Hematopoietic multipotent progenitor cell treated with erythropoietin and hydrocortisone succinate and interleukin-3 and kit ligand, for 4 days (in vitro differentiated cells): Measurements from ENCODE around the gene CLTRN.
A peak's percentile ranks its signal among the peaks of the same experiment; 100 is the strongest.
"Not testable (repeated sequence)": the region's sequence is repeated elsewhere in the genome, so short reads cannot be mapped to it uniquely, and the experiment has no call there.

Experiments
- DNase-seq: peaks from one replicate; pipeline ENCODE4 v3.0.0-alpha.2; 2015

CLTRN gene

DNA sequence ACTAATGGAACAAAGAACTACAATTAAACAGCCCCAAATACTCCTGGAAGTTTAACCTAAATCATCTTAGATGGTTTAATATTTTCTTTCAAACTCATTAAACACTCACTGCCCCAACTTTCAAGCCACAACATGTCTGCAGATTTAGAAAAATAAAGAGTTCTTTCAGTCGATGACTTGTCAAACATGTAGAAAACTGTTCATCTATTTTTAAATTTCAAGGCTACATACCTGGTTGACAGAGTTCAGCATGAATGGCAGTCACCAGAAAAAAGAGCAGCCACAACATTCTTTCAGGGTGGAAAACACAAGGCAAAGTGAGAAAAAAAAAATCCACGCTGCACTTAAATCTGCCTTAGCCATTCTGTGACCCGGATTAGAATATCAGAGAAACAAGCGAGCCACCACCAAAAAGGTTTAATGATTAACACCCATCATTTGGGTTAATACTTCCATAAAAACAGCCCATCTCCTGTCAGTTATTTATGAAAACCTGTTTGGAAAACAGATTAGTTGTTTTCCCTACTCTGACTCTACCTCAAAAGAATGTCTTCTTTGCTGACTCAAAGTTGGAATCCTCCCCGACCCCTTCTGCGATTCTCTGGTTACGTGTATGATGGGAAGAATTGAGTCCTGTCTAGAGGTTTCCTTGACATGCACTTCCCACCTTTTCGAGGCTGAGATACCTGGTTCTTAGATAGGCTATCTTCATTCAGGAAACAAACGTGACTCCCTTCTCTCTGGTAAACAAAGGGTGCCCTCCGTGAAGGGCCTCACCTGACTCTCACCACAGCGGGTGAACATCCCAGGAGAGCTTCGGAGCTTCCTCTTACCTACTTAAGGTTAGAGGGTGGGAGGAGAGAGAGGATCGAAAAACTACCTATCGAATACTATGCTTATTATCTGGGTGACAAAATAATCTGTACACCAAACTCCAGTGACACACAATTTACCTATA, at the start of gene CLTRN:
TSS of gene CLTRN (minus strand) at position 319 of the 958 bp plus-strand sequence. CDS start at position 289, 30 bp downstream.
- no peak for DNase-seq

- DNase-seq = not testable (repeated sequence)
These were observed 39.7 kb upstream of the CLTRN start for GRCh38 chrX:15704273-15704672.

GRCh38 chrX:15703809-15704208, 39.2 kb upstream of the CLTRN start:
- DNase-seq = not testable (repeated sequence)

DNA sequence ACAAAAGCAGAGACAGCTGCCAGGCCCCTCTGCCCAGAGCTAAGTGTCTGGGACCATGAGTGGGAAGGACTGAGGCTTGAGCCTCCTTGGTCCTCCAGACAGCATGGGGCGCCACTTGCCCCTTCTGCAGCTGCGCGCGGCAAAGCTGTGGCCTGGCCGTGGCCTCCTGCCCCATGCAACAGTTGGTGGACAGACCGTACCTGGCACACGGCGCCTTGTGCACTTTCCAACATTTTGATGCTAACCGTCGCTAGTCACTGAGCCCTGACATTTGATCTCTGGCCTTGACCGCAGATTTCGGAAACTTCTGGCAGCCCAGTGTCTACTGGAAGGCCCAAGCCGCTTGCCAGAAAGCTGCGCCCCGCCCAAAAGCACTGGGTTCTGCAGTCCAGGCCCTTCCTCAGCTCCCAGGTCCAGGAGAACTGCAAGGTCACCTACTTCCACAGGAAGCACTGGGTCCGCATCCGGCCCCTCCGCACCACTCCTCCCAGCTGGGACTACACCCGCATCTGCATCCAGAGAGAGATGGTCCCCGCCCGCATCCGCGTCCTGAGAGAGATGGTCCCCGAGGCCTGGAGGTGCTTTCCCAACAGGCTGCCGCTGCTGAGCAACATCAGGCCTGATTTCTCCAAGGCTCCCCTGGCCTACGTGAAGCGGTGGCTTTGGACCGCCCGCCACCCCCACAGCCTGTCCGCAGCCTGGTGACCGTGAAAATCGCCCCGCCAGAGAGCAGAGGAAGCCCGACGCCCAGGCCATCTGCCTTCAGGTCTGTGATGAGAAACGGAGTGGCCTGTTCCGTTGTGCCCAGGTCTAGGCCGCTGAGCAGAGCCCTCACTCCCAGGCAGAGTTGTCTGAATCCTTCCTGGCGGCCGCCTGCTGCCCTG, 38.1 kb upstream of the CLTRN start:
- no peak for DNase-seq

- DNase-seq = no peak
These were observed 31.9 kb upstream of the CLTRN start for GRCh38 chrX:15696516-15696915.

GRCh38 chrX:15694941-15695451, 30.4 kb upstream of the CLTRN start:
- DNase-seq = peak; percentile 50

DNA sequence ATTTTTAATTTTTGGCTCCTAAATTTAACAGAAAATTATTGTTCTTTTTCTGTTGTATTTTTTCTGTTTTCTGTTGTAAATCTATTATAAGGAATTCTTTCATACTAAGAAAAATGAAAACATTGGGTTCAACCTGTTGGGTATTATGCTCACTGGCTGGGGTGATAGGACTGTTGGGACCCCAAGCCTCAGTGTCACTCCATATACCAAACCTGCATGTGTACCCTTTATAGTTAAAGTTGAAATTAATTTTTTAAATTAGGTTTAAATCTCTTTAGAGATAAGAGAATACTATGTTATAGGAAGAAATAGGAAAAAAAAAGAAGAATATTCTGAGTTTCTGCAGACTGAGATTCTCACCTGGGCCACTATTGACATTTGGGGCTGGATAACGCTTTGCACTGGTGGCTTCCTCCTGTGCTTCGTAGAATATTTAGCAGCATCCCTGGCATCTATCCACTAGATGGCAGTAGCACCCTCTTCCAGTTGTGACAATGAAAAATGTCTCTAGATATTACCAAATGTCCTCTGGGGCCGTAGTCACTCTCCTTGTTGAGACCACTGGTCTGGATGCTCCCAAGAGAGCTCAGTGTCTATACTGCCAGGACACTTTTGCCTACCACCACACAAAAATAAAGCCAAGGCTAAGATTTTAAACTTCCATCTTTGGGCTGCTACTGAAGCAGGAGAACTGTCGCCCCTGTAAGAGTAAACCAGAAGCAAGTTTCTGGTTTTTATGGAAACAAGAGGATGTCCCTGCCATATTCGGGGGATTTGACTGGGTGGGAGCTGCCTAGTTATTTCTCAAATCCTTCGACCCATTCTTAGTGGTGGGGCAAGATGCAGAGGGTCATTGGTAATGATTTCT, 22.4 kb upstream of the CLTRN start:
- peak; percentile 81 for DNase-seq

DNA sequence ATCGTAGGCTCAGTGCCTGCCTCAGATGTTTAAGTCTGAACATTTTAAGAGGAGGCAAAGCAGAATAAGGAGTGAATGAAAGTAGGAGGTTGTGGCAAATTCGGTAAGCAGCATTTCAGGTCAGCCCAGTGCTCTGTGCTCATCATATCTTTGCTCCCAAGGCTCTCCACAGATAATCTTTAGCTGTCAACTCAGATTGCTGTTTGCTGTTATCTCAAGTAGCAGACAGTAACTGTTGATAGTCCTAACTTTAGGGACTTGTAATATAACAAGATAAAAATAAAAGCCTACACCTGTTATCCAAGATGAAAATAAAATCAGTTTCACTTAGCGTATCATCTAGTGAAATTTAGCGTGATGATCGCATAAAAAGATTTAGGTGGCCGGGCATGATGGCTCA, 18.6 kb upstream of the CLTRN start:
- DNase-seq = peak; percentile 31

DNA sequence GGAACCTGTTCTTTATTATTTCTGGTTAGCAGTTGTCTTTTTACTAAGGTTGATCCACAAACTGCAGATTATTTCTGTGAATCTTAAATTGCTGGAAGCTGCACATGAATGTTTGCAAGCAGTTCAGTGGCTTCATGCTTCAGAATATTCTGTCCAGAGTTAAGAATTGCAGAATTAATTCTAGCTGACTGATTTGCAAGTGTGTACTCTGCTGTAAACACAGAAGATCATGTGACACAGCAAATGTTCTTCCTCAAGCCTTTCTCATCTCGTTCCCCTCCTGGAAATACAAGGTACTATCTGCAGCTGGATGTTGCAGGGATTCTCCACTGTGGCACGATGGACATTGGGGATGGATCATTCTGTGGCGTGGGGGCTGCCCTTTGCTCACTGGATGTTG, 16.8 kb upstream of the CLTRN start:
- DNase-seq = no peak

GRCh38 chrX:15680401-15680800, 15.8 kb upstream of the CLTRN start:
- peak; percentile 47 for DNase-seq

- peak; percentile 30 for DNase-seq
These were observed 14.6 kb upstream of the CLTRN start for GRCh38 chrX:15679246-15679645.

- DNase-seq = no peak
These were observed 13.7 kb upstream of the CLTRN start for GRCh38 chrX:15678339-15678738.

- peak; percentile 43 for DNase-seq
These were observed 12.3 kb upstream of the CLTRN start for GRCh38 chrX:15676886-15677285.

GRCh38 chrX:15675490-15675921, 10.9 kb upstream of the CLTRN start:
- peak; percentile 88 for DNase-seq

DNA sequence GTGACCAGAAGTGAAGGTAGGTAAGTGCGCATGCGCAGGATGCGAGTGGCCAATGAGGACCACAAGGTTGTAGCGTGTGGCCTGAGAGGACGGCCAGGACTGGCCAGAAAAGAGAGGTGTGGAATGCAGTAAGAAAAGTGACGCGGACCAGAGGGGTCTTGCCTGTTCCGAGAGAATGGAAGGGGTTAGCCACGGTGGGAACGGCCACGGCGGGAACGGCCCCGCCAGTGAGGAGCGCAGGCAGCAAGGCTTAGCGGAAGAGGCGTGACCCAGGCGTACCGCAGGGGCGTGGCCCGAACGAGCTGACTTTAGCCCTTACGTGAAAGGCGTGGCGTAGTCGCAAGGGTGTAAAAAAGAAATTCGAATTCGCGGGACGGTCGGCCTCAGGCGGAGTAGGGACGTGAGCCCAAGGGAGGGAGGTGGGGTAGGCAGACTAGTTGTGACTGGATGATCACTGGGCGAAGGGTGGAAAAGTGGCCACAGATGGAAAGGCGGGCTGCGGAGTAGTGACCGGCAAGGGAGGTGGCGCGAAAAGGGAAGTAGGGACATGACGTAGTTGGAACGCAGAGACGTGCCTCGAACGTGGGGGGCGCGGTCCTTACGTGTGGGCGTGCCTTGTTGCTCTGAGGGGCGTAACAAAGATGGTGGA, 10.4 kb upstream of the CLTRN start:
- peak; percentile 96 for DNase-seq

- DNase-seq = no peak
These were observed 9.9 kb upstream of the CLTRN start for GRCh38 chrX:15674514-15674840.

DNA sequence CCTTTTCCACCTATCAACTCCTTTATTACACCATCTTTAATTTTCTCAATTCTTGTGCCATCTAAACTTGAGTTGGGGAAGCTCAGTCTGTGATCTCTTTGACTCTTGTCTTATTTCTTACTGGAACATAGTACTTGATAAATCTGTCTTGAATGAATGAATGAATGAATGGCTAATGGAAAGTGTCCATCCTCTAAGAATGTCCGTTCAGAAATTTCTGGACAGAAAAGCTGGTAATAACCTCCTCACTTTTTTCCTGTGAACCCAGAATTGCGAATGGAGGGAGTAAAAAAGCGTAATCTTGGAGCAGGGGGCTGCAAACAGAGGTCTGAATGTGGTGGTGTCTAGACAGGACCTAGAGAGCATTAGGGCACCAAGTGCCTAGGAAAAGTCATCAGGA, 9.4 kb upstream of the CLTRN start:
- no peak for DNase-seq

DNA sequence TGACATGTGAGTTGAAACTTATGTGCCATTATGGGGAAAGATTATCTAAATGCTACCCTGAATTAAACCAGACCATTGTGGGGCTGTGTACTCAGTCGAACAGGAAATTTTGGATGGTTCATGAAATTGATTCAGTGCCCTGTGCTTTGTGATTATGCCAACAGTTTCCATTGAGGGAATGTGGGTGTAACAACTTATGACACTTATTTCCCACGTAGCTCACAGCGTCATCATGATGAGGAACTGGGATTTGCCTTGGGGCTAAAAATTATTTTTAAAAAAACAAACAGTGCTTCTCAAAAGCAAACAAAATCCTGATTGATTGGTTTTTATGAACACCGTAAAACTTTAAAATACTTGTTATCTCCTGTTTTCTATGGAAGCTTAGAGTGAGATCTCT, 8.3 kb upstream of the CLTRN start:
- DNase-seq = no peak

GRCh38 chrX:15663439-15663838, 1.2 kb downstream of the CLTRN start:
- DNase-seq = no peak

DNA sequence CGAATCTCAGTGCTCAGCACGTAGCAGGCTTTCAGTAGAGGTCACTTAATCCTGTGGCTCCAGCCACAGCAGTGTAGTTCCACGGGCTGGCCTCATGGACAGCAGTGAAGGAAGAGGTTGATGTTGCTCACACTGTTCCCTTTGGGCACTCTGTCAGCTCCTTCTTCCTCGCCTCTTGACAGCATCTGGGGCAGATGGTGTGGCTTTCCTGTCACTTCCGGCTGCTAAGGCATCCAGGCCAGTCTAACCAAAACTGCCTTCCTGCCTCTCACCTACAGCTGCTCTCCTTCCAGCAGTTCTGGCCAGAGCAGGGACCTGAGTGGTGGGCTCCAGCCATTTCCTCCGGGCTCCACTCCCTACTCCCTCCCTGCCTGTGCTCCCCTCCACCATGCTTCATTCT, 9.8 kb downstream of the CLTRN start:
- DNase-seq = not testable (repeated sequence)

DNA sequence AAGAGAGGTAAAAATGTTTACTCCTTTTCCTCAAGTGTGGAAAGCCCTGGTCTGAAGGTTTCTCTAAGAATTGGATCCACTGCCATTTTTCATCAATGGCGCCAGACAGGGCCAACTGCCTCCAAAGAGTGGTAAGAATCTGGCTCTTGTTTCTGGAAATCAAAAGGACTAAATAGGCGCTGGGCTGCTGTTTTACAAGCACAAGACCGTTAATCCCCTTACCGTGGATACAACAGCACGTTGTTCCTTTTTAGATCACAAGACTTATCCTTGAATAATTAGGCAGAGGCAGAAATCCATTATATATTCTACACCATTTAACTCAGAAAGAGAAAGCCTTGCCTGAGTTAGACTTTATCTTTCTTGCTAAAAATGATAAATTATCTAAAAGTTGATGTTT, 10.6 kb downstream of the CLTRN start:
- no peak for DNase-seq

DNA sequence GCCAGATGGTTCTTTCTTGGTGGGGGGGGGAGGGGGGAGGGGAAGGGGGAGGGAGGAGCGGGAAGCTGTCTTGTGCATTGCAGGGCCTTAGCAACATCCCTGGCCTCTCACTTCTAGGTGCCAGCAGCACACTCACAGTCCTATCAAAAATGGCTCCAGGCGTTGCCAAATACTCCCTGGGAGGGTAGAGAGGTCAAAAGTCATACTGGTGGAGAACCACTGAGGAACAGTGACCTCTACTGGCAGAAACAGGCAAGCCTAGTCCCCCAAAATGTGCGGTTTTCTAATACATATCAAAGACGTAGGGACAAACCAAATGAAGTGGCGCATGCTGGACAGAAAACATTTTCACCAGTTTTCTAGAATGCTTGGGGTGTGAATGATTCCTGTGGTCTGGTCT, 17.1 kb downstream of the CLTRN start:
- DNase-seq = not testable (repeated sequence)
